SK-N-SH (cell line): ENCODE results near the gene ENTHD1. TPM values are rescaled to one million over a fixed set of nuclear protein-coding genes. Genes with fewer than 3 reads are reported as not detected.

Experiments used
- CTCF ChIA-PET: fragments of 300-600, 350-600 bp; formaldehyde crosslinking; extraction: SDS; loops from one replicate; lab custom pipeline; 2021; lab: Yijun Ruan, JAX
- POLR2A ChIA-PET: fragments of 350-600 bp; sonication (Branson Sonifier 250); formaldehyde crosslinking; extraction: SDS; loops from one replicate; lab custom pipeline; 2020; ENCODE audit warnings: antibody characterized with exemption, inconsistent platforms; lab: Yijun Ruan, JAX
- DNase-seq: peaks from one replicate; pipeline ENCODE4 v3.0.0; 2012
- H2AFZ ChIP-seq: fragments of 200-600 bp; sonication (generic); 2 replicates; pipeline ENCODE4 v1.8.1; 2016; ENCODE audit warnings: antibody characterized with exemption, mild to moderate bottlenecking, low read depth
- H3F3A ChIP-seq: fragments of 200-600 bp; sonication (generic); replicated peaks from 2 replicates; pipeline ENCODE3; 2016; ENCODE audit warnings: antibody characterized with exemption, mild to moderate bottlenecking; ENCODE audit not compliant: insufficient read depth
- H3K27ac ChIP-seq, 2 experiments: fragments of 200-500 bp in 1 of 2; fragments of 200-600 bp in 1 of 2; sonication (Bioruptor generic) in 1 of 2; sonication (generic), shearing (Covaris generic) in 1 of 2; 2 replicates each; pipeline versions ENCODE4 v1.5.1 to v1.6.1; 2014 to 2016; ENCODE audit warnings: low read depth in 2 of 2, inconsistent platforms in 1 of 2, low read length in 1 of 2, mild to moderate bottlenecking in 1 of 2, mixed read lengths in 1 of 2
- H3K27me3 ChIP-seq: fragments of 200-600 bp; sonication (generic), shearing (Covaris generic); 2 replicates; pipeline ENCODE4 v1.6.1; 2016; ENCODE audit warnings: mixed run types; ENCODE audit not compliant: insufficient read depth
- H3K36me3 ChIP-seq, 2 experiments: fragments of 200-500 bp in 1 of 2; fragments of 200-600 bp in 1 of 2; sonication (Bioruptor generic) in 1 of 2; sonication (generic) in 1 of 2; replicated peaks in 1 of 2; 2 replicates each; pipeline versions ENCODE3 to v1.5.1; 2014 to 2016; ENCODE audit warnings: low read length in 1 of 2, mild to moderate bottlenecking in 1 of 2; ENCODE audit not compliant: insufficient read depth in 2 of 2, control insufficient read depth in 1 of 2
- H3K4me1 ChIP-seq, 2 experiments: fragments of 200-500 bp in 1 of 2; fragments of 200-600 bp in 1 of 2; sonication (Bioruptor generic) in 1 of 2; sonication (generic), shearing (Covaris generic) in 1 of 2; 2 replicates each; pipeline versions ENCODE4 v1.5.1 to v1.6.1; 2014 to 2016; ENCODE audit warnings: low read depth in 1 of 2, low read length in 1 of 2, mixed run types in 1 of 2; ENCODE audit not compliant: insufficient read depth in 2 of 2, control insufficient read depth in 1 of 2
- H3K4me2 ChIP-seq: fragments of 200-600 bp; sonication (generic), shearing (Covaris generic); 2 replicates; pipeline ENCODE4 v1.6.1; 2017; ENCODE audit warnings: mixed run types
- H3K4me3 ChIP-seq, 2 experiments: fragments of 200-500 bp in 1 of 2; fragments of 200-600 bp in 1 of 2; sonication (Bioruptor generic) in 1 of 2; sonication (generic), shearing (Covaris generic) in 1 of 2; 2 replicates each; pipeline versions ENCODE4 v1.5.1 to v1.8.1; 2014 to 2016; ENCODE audit warnings: low read depth in 2 of 2, inconsistent platforms in 1 of 2, low read length in 1 of 2, mild to moderate bottlenecking in 1 of 2, mixed read lengths in 1 of 2, moderate library complexity in 1 of 2
- H3K79me2 ChIP-seq: fragments of 200-600 bp; sonication (generic); 2 replicates; pipeline ENCODE4 v1.8.1; 2017; ENCODE audit warnings: mild to moderate bottlenecking; ENCODE audit not compliant: insufficient read depth
- H3K9ac ChIP-seq: fragments of 200-600 bp; sonication (generic); 2 replicates; pipeline ENCODE4 v1.6.1; 2017; ENCODE audit warnings: mixed run types
- H3K9me2 ChIP-seq: fragments of 200-600 bp; sonication (generic); 2 replicates; pipeline ENCODE4 v1.6.1; 2017; ENCODE audit warnings: mixed run types
- H3K9me3 ChIP-seq: fragments of 200-600 bp; sonication (generic); 2 replicates; pipeline ENCODE4 v1.6.1; 2017; ENCODE audit warnings: mixed run types, mild to moderate bottlenecking, moderate library complexity
- H4K20me1 ChIP-seq: fragments of 200-600 bp; sonication (generic); 2 replicates; pipeline ENCODE4 v1.6.1; 2017; ENCODE audit warnings: mild to moderate bottlenecking, mixed run types; ENCODE audit not compliant: insufficient read depth
- ELF1 ChIP-seq: IDR thresholded peaks from 2 replicates; pipeline ENCODE4 v1.4.0; 2012
- EZH2phosphoT487 ChIP-seq: fragments of 200-600 bp; sonication (generic); IDR thresholded peaks from 2 replicates; pipeline ENCODE4 v1.6.1; 2017; ENCODE audit warnings: low read depth, mixed run types, mild to moderate bottlenecking, antibody characterized with exemption, moderate library complexity, borderline replicate concordance
- FOXJ3 ChIP-seq: sonication (generic); formaldehyde crosslinking; IDR thresholded peaks from 2 replicates; pipeline ENCODE4 v1.5.1; 2020; ENCODE audit warnings: mild to moderate bottlenecking, missing genetic modification reagents
- FOXM1 ChIP-seq: IDR thresholded peaks from 2 replicates; pipeline ENCODE4 v1.4.0; 2012; ENCODE audit warnings: low read depth, mild to moderate bottlenecking
- NFIC ChIP-seq: IDR thresholded peaks from 2 replicates; pipeline ENCODE4 v1.4.0; 2012; ENCODE audit warnings: borderline replicate concordance
- POLR2AphosphoS5 ChIP-seq: IDR thresholded peaks from 2 replicates; pipeline ENCODE4 v1.6.1; 2012; ENCODE audit warnings: low read depth, low read length
- RCOR1 ChIP-seq: fragments of 150-350 bp; IDR thresholded peaks from 2 replicates; pipeline ENCODE4 v1.6.1; 2017; ENCODE audit warnings: antibody characterized with exemption, low read length
- RFX5 ChIP-seq: IDR thresholded peaks from 2 replicates; pipeline ENCODE4 v1.6.1; 2012; ENCODE audit warnings: mild to moderate bottlenecking, improper control_type of control experiment, low read length
- RXRA ChIP-seq: IDR thresholded peaks from 2 replicates; pipeline ENCODE4 v1.4.0; 2012; ENCODE audit warnings: low read depth, mild to moderate bottlenecking, borderline replicate concordance
- SIN3A ChIP-seq: IDR thresholded peaks from 2 replicates; pipeline ENCODE4 v1.6.1; 2012; ENCODE audit warnings: low read depth, mild to moderate bottlenecking, low read length, moderate library complexity, borderline replicate concordance
- SMC3 ChIP-seq: IDR thresholded peaks from 2 replicates; pipeline ENCODE4 v1.6.1; 2012; ENCODE audit warnings: low read depth, low read length, improper control_type of control experiment
- TCF12 ChIP-seq: IDR thresholded peaks from 2 replicates; pipeline ENCODE4 v1.4.0; 2012
- WGBS: methylation state at CpG from one replicate; pipeline ENCODE4 v1.1.6; 2017; ENCODE audit warnings: low lambda C conversion rate; 5-methylcytosine and 5-hydroxymethylcytosine counted together
- polyA plus RNA-seq, 3 experiments: library from polyadenylated mRNA; depleted of rRNA; stranded (reverse); fragments of >200 nt; gene quantifications; 2 replicates each; pipeline ENCODE4 v1.2.3, GENCODE V29; 2012
- TF ChIP-seq, protein P1 (sequence below): IDR thresholded peaks from 2 replicates; pipeline ENCODE4 v1.6.1; 2012; ENCODE audit warnings: mild to moderate bottlenecking, low read depth, low read length, moderate library complexity
- TF ChIP-seq, protein P2 (sequence below): fragments of 200-600 bp; sonication (generic); IDR thresholded peaks from 2 replicates; pipeline ENCODE4 v1.6.1; 2017; ENCODE audit warnings: antibody characterized with exemption, mild to moderate bottlenecking, moderate library complexity
- TF ChIP-seq, protein P3 (sequence below): fragments of 150-350 bp; IDR thresholded peaks from 2 replicates; pipeline ENCODE4 v1.6.1; 2016; ENCODE audit warnings: mild to moderate bottlenecking, low read depth, low read length
- TF ChIP-seq, protein P4 (sequence below): IDR thresholded peaks from 2 replicates; pipeline ENCODE4; 2012
- TF ChIP-seq, protein P5 (sequence below): fragments of 150-350 bp; IDR thresholded peaks from 2 replicates; pipeline ENCODE4 v1.6.1; 2017; ENCODE audit warnings: antibody characterized with exemption, low read length, low read depth, borderline replicate concordance

The ENTHD1 gene
- polyA plus RNA-seq, 1 of the 3 experiments (the other 2 are of a cell fraction): not detected

DNA sequence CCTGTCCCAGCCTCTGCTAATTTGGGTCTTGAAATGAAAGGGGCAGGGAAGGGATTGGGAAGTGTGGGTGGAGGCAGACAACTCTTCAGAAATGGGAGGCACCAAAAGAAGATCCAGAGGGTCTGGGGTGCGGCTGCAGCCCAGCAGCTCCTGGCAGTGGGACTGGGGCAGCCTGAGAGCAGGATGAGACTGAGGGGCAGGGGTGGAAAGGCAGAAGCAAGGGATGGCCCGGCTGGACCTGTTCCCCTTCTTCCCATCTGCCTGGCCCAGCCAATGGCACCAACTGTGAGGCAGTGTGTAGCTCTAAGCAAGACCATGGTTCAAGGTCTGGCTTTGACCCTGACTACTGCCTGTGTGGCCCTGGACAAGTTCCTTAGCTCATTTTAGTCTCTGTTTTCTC is 160.4 kb downstream of the ENTHD1 start (continued):
- TF ChIP-seq TCF12 (no peak), RXRA (no peak), FOXM1 (no peak), NFIC (no peak)

DNA sequence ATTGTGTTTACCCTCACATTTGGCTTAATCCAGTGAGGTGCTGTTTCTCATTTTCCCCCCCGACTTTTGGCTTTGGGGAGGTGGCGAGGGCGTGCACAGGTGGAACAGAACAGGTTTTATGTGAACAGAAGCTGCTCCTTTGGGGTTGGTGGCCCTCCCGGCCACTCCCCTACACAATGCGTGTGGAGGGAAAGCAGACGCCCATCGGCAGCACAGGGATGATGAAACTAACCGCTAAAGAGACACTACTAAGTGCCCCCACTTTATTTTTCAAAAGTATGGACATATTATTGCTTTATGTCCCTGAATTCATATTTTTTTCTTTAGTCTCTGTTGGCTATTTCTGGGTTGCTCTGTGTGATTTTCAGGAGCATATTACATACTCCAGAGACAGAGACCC is 160.9 kb downstream of the ENTHD1 start:
- Histone ChIP-seq H3K9me3 (no peaks in the 10 kb centered on the region), H3K4me1 (no peaks in the 10 kb centered on the region), H3K79me2 (no peaks in the 10 kb centered on the region), H3K36me3 (no peaks in the 10 kb centered on the region), H3K9me2 (no peaks in the 10 kb centered on the region), H3K4me2 (no peak overlapping the region), H3F3A (no peaks in the 10 kb centered on the region), H2AFZ (no peak overlapping the region), H3K4me3 (no peak overlapping the region), H3K27ac (no peak overlapping the region), H3K27me3 (no peaks in the 10 kb centered on the region), H4K20me1 (no peaks in the 10 kb centered on the region), H3K9ac (no peak overlapping the region)
- CTCF ChIA-PET: no interaction called here
- no peak for TF ChIP-seq ELF1
- no peak for DNase-seq
- POLR2A ChIA-PET: no interaction called here
- 17% methylated on average over 2 of the region's 8 CpGs for WGBS

DNA sequence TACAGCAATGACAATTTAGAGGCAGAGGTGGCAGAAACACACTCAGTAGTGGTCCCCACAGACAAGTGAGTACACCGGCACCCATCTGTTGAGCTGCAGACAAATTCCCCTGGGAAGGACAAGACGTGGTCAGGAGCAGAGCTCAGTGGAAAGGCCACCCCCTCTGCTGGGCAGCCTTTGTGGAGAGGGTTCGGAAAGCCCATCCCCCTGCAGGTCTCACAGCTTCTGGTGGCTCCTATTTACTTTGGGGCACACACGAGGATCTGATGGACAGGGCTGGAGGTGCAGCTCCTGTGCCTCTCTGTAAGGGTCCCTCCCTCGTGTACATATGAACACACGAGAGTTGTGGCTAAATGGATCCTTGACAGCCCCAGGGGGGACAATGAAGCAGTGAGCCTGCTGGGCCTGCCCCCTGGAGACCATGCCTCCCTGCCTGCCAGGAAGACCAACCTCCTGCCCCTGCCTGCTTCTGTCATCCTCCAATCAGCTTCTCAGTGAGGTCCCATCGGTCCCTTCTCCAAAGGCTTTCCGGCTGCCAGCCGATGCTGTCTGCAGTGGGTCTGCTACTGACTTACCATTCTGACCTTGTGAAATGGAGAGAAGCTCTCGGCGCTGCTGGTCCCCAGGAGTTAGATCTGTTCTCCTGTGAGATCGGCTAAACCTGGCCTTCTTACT is 161.5 kb downstream of the ENTHD1 start:
- CTCF ChIA-PET: no interaction called here
- 83% methylated on average over 1 of the region's 12 CpGs for WGBS
- Histone ChIP-seq H3F3A (no peaks in the 10 kb centered on the region), H3K4me2 (no peak overlapping the region), H3K4me3 (no peak overlapping the region), H3K4me1 (no peaks in the 10 kb centered on the region), H2AFZ (no peak overlapping the region), H3K27me3 (no peaks in the 10 kb centered on the region), H3K9me3 (no peaks in the 10 kb centered on the region), H4K20me1 (no peaks in the 10 kb centered on the region), H3K36me3 (no peaks in the 10 kb centered on the region), H3K9ac (no peak overlapping the region), H3K9me2 (no peaks in the 10 kb centered on the region), H3K79me2 (no peaks in the 10 kb centered on the region), H3K27ac (no peak overlapping the region)
- POLR2A ChIA-PET: no interaction called here
- DNase-seq: no peak
- TF ChIP-seq POLR2AphosphoS5 (no peak), FOXJ3 (CRISPR knock-in tag) (no peak), RFX5 (no peak), NFIC (no peak), EZH2phosphoT487 (no peak), SMC3 (no peak), SIN3A (no peak), RCOR1 (no peak), FOXM1 (no peak)
- TF ChIP-seq, protein P1, sequence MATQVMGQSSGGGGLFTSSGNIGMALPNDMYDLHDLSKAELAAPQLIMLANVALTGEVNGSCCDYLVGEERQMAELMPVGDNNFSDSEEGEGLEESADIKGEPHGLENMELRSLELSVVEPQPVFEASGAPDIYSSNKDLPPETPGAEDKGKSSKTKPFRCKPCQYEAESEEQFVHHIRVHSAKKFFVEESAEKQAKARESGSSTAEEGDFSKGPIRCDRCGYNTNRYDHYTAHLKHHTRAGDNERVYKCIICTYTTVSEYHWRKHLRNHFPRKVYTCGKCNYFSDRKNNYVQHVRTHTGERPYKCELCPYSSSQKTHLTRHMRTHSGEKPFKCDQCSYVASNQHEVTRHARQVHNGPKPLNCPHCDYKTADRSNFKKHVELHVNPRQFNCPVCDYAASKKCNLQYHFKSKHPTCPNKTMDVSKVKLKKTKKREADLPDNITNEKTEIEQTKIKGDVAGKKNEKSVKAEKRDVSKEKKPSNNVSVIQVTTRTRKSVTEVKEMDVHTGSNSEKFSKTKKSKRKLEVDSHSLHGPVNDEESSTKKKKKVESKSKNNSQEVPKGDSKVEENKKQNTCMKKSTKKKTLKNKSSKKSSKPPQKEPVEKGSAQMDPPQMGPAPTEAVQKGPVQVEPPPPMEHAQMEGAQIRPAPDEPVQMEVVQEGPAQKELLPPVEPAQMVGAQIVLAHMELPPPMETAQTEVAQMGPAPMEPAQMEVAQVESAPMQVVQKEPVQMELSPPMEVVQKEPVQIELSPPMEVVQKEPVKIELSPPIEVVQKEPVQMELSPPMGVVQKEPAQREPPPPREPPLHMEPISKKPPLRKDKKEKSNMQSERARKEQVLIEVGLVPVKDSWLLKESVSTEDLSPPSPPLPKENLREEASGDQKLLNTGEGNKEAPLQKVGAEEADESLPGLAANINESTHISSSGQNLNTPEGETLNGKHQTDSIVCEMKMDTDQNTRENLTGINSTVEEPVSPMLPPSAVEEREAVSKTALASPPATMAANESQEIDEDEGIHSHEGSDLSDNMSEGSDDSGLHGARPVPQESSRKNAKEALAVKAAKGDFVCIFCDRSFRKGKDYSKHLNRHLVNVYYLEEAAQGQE: no peak
- TF ChIP-seq, protein P2, sequence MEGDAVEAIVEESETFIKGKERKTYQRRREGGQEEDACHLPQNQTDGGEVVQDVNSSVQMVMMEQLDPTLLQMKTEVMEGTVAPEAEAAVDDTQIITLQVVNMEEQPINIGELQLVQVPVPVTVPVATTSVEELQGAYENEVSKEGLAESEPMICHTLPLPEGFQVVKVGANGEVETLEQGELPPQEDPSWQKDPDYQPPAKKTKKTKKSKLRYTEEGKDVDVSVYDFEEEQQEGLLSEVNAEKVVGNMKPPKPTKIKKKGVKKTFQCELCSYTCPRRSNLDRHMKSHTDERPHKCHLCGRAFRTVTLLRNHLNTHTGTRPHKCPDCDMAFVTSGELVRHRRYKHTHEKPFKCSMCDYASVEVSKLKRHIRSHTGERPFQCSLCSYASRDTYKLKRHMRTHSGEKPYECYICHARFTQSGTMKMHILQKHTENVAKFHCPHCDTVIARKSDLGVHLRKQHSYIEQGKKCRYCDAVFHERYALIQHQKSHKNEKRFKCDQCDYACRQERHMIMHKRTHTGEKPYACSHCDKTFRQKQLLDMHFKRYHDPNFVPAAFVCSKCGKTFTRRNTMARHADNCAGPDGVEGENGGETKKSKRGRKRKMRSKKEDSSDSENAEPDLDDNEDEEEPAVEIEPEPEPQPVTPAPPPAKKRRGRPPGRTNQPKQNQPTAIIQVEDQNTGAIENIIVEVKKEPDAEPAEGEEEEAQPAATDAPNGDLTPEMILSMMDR: no peak
- TF ChIP-seq, protein P3, sequence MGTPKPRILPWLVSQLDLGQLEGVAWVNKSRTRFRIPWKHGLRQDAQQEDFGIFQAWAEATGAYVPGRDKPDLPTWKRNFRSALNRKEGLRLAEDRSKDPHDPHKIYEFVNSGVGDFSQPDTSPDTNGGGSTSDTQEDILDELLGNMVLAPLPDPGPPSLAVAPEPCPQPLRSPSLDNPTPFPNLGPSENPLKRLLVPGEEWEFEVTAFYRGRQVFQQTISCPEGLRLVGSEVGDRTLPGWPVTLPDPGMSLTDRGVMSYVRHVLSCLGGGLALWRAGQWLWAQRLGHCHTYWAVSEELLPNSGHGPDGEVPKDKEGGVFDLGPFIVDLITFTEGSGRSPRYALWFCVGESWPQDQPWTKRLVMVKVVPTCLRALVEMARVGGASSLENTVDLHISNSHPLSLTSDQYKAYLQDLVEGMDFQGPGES: no peak
- TF ChIP-seq, protein P4, sequence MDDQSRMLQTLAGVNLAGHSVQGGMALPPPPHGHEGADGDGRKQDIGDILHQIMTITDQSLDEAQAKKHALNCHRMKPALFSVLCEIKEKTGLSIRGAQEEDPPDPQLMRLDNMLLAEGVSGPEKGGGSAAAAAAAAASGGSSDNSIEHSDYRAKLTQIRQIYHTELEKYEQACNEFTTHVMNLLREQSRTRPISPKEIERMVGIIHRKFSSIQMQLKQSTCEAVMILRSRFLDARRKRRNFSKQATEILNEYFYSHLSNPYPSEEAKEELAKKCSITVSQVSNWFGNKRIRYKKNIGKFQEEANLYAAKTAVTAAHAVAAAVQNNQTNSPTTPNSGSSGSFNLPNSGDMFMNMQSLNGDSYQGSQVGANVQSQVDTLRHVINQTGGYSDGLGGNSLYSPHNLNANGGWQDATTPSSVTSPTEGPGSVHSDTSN: no peak
- TF ChIP-seq, protein P5, sequence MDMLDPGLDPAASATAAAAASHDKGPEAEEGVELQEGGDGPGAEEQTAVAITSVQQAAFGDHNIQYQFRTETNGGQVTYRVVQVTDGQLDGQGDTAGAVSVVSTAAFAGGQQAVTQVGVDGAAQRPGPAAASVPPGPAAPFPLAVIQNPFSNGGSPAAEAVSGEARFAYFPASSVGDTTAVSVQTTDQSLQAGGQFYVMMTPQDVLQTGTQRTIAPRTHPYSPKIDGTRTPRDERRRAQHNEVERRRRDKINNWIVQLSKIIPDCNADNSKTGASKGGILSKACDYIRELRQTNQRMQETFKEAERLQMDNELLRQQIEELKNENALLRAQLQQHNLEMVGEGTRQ: no peak
